CD14-positive monocyte (primary cell): ENCODE data around the gene EMILIN1. TPM values are rescaled to one million over a fixed set of nuclear protein-coding genes. Genes with fewer than 3 reads are reported as not detected.

Experiments used
- DNase-seq, 3 donors: peaks; one replicate each; pipeline ENCODE4 v3.0.0-alpha.2; 2011 to 2022
- H2AFZ ChIP-seq: 2 replicates; pipeline ENCODE4 v1.6.0; 2012; ENCODE audit warnings: mild to moderate bottlenecking, low read depth, low read length, inconsistent platforms; ENCODE audit not compliant: insufficient read depth, poor library complexity, severe bottlenecking
- H3K27ac ChIP-seq, 2 donors: 1 replicate in 1 of 2; 2 replicates in 1 of 2; pipeline ENCODE4 v1.5.1; 2012 to 2013; ENCODE audit warnings: low read length in 2 of 2, control low read depth in 1 of 2, inconsistent platforms in 1 of 2, low read depth in 1 of 2, mild to moderate bottlenecking in 1 of 2
- H3K27me3 ChIP-seq, 2 donors: one replicate each; pipeline versions ENCODE4 v1.6.0 to v1.6.1; 2011 to 2013; ENCODE audit warnings: low read length in 2 of 2; ENCODE audit not compliant: control insufficient read depth in 2 of 2, insufficient read depth in 2 of 2
- H3K36me3 ChIP-seq, 2 donors: replicated peaks in 1 of 2; 1 replicate in 1 of 2; 2 replicates in 1 of 2; pipeline versions ENCODE4 v1.5.1 to v1.6.1; 2012 to 2013; ENCODE audit warnings: low read length in 2 of 2, control low read depth in 1 of 2, inconsistent platforms in 1 of 2, mild to moderate bottlenecking in 1 of 2; ENCODE audit not compliant: insufficient read depth in 2 of 2, control insufficient read depth in 1 of 2
- H3K4me1 ChIP-seq, 2 donors: 1 replicate in 1 of 2; 2 replicates in 1 of 2; pipeline versions ENCODE4 v1.5.1 to v1.6.1; 2012 to 2013; ENCODE audit warnings: low read length in 2 of 2, control low read depth in 1 of 2, inconsistent platforms in 1 of 2, mild to moderate bottlenecking in 1 of 2, moderate library complexity in 1 of 2; ENCODE audit not compliant: insufficient read depth in 2 of 2, control insufficient read depth in 1 of 2
- H3K4me2 ChIP-seq: replicated peaks from 2 replicates; pipeline ENCODE3; 2012; ENCODE audit warnings: low read length, moderate library complexity, mild to moderate bottlenecking; ENCODE audit not compliant: poor library complexity, severe bottlenecking; ENCODE audit errors: extremely low read depth
- H3K4me3 ChIP-seq, 3 experiments: fragments of 200-600 bp in 1 of 3; sonication (generic) in 1 of 3; replicated peaks in 1 of 3; 1 replicate in 2 of 3; 2 replicates in 1 of 3; pipeline ENCODE4 v1.5.1; 2011 to 2013; ENCODE audit warnings: low read length in 3 of 3, mild to moderate bottlenecking in 3 of 3, control low read depth in 2 of 3, low read depth in 2 of 3, inconsistent platforms in 1 of 3, moderate library complexity in 1 of 3
- H3K79me2 ChIP-seq: 2 replicates; pipeline ENCODE4 v1.6.0; 2012; ENCODE audit warnings: mild to moderate bottlenecking, control low read depth, inconsistent platforms, low read length, moderate library complexity; ENCODE audit not compliant: insufficient read depth
- H3K9ac ChIP-seq: 2 replicates; pipeline ENCODE4 v1.6.0; 2017; ENCODE audit warnings: low read length, mild to moderate bottlenecking; ENCODE audit not compliant: insufficient read depth, poor library complexity, severe bottlenecking
- H3K9me3 ChIP-seq, 2 donors: replicated peaks in 1 of 2; 1 replicate in 1 of 2; 2 replicates in 1 of 2; pipeline versions ENCODE4 v1.5.1 to v1.6.1; 2012 to 2013; ENCODE audit warnings: low read length in 2 of 2, control low read depth in 1 of 2; ENCODE audit not compliant: control insufficient read depth in 1 of 2, insufficient read depth in 1 of 2
- H4K20me1 ChIP-seq: 2 replicates; pipeline ENCODE4 v1.6.0; 2012; ENCODE audit warnings: mild to moderate bottlenecking, low read length, control low read depth, moderate library complexity; ENCODE audit not compliant: insufficient read depth
- H3K27ac Mint-ChIP-seq, 7 donors: one replicate each; pipeline ENCODE4 v1.8.0; 2020; ENCODE audit warnings: mild to moderate bottlenecking in 7 of 7, mixed read lengths in 7 of 7, moderate library complexity in 6 of 7, inconsistent platforms in 2 of 7
- H3K27me3 Mint-ChIP-seq, 3 donors: one replicate each; pipeline ENCODE4 v1.8.0; 2021 to 2022; ENCODE audit warnings: low read depth in 3 of 3, mild to moderate bottlenecking in 3 of 3, mixed read lengths in 3 of 3, moderate library complexity in 3 of 3, inconsistent platforms in 1 of 3
- H3K36me3 Mint-ChIP-seq, 2 donors: one replicate each; pipeline ENCODE4 v1.8.0; 2020; ENCODE audit warnings: mixed read lengths in 2 of 2, inconsistent platforms in 1 of 2, mild to moderate bottlenecking in 1 of 2
- H3K4me1 Mint-ChIP-seq: one replicate; pipeline ENCODE4 v1.8.0; 2020; ENCODE audit warnings: mild to moderate bottlenecking, mixed read lengths
- H3K4me3 Mint-ChIP-seq, 2 donors: one replicate each; pipeline ENCODE4 v1.8.0; 2020; ENCODE audit warnings: mild to moderate bottlenecking in 2 of 2, mixed read lengths in 2 of 2, moderate library complexity in 1 of 2
- H3K9me3 Mint-ChIP-seq, 7 donors: one replicate each; pipeline ENCODE4 v1.8.0; 2020 to 2022; ENCODE audit warnings: mixed read lengths in 7 of 7, mild to moderate bottlenecking in 6 of 7, moderate library complexity in 6 of 7, inconsistent platforms in 2 of 7
- WGBS: methylation state at CpG from one replicate; pipeline ENCODE4 v1.1.5; 2013; ENCODE audit warnings: missing lambda C conversion rate; ENCODE audit not compliant: insufficient coverage; 5-methylcytosine and 5-hydroxymethylcytosine counted together
- intact Hi-C, 2 donors: fragments of 100-400 bp; cut with micrococcal nuclease; formaldehyde crosslinking; loops; one replicate each; pipeline versions ENCODE4 v1.15.0 to v1.15.1; 2023
- polyA plus RNA-seq, 3 donors: library from polyadenylated mRNA; depleted of rRNA in 1 of 3; unstranded in 2 of 3; stranded (reverse) in 1 of 3; fragments of 300-500 nt in 2 of 3; fragments of >200 nt in 1 of 3; fragmentation: Illumina TruSeq in 2 of 3; gene quantifications; 1 replicate in 2 of 3; 2 replicates in 1 of 3; pipeline ENCODE4 v1.2.3, GENCODE V29; 2012 to 2021
- TF ChIP-seq, protein P1 (sequence below): fragments of 200-600 bp; IDR thresholded peaks from one replicate; pipeline ENCODE4 v1.8.0; 2022; ENCODE audit warnings: antibody characterized with exemption, mild to moderate bottlenecking

The EMILIN1 gene
- polyA plus RNA-seq, 3 donors: 0.43 to 1.0 (median 0.44) TPM

DNA sequence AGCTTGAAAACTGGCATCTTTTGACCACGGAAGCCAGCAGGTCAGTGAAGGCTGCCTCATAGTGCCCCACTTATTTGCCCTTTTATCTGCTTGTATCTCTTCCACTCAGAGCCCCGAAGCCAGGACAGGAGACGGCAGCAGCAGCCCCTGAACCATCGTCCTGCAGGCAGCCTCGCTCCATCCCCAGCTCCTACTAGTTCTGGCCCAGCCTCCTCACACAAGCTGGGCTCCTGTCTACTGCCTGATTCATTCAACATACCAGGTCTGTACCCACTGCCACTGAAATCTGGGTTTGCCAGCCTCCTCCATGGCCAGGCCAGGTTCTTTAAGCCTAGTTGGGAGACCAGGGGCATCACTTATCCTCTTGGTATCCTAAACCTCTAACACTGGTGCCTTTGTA lies 11.0 kb upstream of the EMILIN1 start:
- no peaks in the 10 kb centered on the region for H3K9me3 Mint-ChIP-seq
- no peak overlapping the region for H3K4me3 Mint-ChIP-seq
- H3K27ac Mint-ChIP-seq: peak overlapping the region in 1 of 7 donors; percentile 21
- no peaks in the 10 kb centered on the region for H3K27me3 ChIP-seq
- peaks cover 18 to 20% of the 10 kb centered on the region in 2 donors for H3K4me1 ChIP-seq
- H3K4me2 ChIP-seq: no peak overlapping the region
- H2AFZ ChIP-seq: no peak overlapping the region
- TF ChIP-seq, protein P1, sequence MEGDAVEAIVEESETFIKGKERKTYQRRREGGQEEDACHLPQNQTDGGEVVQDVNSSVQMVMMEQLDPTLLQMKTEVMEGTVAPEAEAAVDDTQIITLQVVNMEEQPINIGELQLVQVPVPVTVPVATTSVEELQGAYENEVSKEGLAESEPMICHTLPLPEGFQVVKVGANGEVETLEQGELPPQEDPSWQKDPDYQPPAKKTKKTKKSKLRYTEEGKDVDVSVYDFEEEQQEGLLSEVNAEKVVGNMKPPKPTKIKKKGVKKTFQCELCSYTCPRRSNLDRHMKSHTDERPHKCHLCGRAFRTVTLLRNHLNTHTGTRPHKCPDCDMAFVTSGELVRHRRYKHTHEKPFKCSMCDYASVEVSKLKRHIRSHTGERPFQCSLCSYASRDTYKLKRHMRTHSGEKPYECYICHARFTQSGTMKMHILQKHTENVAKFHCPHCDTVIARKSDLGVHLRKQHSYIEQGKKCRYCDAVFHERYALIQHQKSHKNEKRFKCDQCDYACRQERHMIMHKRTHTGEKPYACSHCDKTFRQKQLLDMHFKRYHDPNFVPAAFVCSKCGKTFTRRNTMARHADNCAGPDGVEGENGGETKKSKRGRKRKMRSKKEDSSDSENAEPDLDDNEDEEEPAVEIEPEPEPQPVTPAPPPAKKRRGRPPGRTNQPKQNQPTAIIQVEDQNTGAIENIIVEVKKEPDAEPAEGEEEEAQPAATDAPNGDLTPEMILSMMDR: no peak
- H3K36me3 Mint-ChIP-seq: peaks cover 44 to 57% of the 10 kb centered on the region in 2 donors
- H3K27ac ChIP-seq: no peak overlapping the region
- H3K36me3 ChIP-seq: peaks cover 23 to 62% of the 10 kb centered on the region in 2 donors
- no peak for DNase-seq
- peaks cover 0 to 2% (median 0%) of the 10 kb centered on the region in 3 donors for H3K27me3 Mint-ChIP-seq
- H3K79me2 ChIP-seq: peaks cover 24% of the 10 kb centered on the region
- H3K9ac ChIP-seq: no peak overlapping the region
- H3K9me3 ChIP-seq: no peaks in the 10 kb centered on the region
- WGBS: 100% methylated on average over 2 of the region's 5 CpGs
- intact Hi-C loops: no loop called here
- no peak overlapping the region for H3K4me3 ChIP-seq
- peaks cover 22% of the 10 kb centered on the region for H3K4me1 Mint-ChIP-seq
- H4K20me1 ChIP-seq: peaks cover 15% of the 10 kb centered on the region

DNA sequence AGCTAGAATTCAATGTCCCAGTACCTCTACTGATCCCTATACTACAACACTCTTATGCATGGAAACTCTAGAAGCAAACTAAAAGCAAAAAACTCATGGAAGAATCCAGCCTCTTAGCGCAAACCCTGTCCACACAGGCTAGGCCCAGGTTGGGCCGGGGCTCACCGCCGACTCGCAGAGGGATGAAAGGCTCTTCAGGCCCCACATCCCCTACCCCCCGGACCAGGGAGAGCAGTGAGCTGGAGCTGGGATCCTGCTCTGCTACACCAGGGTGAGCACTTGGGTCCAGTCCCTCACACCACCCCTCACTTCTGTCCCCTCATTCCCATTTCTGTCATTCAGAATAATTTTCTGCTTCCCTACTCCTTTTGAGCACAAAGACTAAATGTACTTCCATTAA lies 9.0 kb upstream of the EMILIN1 start:
- peaks cover 39 to 48% of the 10 kb centered on the region in 2 donors for H3K36me3 Mint-ChIP-seq
- Histone ChIP-seq H3K9me3 (no peaks in the 10 kb centered on the region), H3K4me1 (peaks cover 25 to 34% of the 10 kb centered on the region in 2 donors), H2AFZ (no peak overlapping the region), H3K9ac (no peak overlapping the region), H3K4me3 (no peak overlapping the region), H3K27ac (peak overlapping the region in 1 of 2 donors; percentile 96), H3K4me2 (no peak overlapping the region), H4K20me1 (peaks cover 15% of the 10 kb centered on the region), H3K79me2 (peaks cover 24% of the 10 kb centered on the region), H3K27me3 (no peaks in the 10 kb centered on the region), H3K36me3 (peaks cover 21 to 52% of the 10 kb centered on the region in 2 donors)
- 96% methylated on average over 6 of the region's 6 CpGs for WGBS
- H3K27me3 Mint-ChIP-seq: no peaks in the 10 kb centered on the region
- no peak overlapping the region for H3K4me3 Mint-ChIP-seq
- peaks cover 37% of the 10 kb centered on the region for H3K4me1 Mint-ChIP-seq
- H3K9me3 Mint-ChIP-seq: no peaks in the 10 kb centered on the region
- no peak for DNase-seq
- TF ChIP-seq, protein P1: no peak
- intact Hi-C loops: no loop called here
- H3K27ac Mint-ChIP-seq: peak overlapping the region in 3 of 7 donors; percentile 23 to 57 (median 57)
